ENCODE data around the gene CALR.

- TF ChIP-seq CTCF (IDR thresholded peaks at IDR 0.05; ENCODE audit: low read length) (no peak), EZH2 (IDR thresholded peaks at IDR 0.05; ENCODE audit: borderline replicate concordance, low read length) (no peak)
These were observed 14.9 kb downstream of the CALR start for GRCh38 chr19:12953138-12953798.
